PFSK-1 (cell line): ENCODE results near the gene DAW1.

ENCODE experiments used
- FOXP2 ChIP-seq: optimal IDR thresholded peaks from 2 replicates; pipeline ENCODE3; 2011; ENCODE audit warnings: borderline replicate concordance, control low read depth, inconsistent platforms; ENCODE audit not compliant: insufficient read depth; ENCODE audit errors: extremely low read length, extremely low read depth
- POLR2AphosphoS5 ChIP-seq: IDR thresholded peaks from 2 replicates; pipeline ENCODE4 v1.6.1; 2012; ENCODE audit warnings: low read depth, mild to moderate bottlenecking, control low read depth, low read length, moderate library complexity
- SIN3A ChIP-seq: IDR thresholded peaks from 2 replicates; pipeline ENCODE4 v1.6.1; 2012; ENCODE audit warnings: mild to moderate bottlenecking, low read length, moderate library complexity, borderline replicate concordance; ENCODE audit not compliant: insufficient read depth
- TAF1 ChIP-seq: IDR thresholded peaks from 2 replicates; pipeline ENCODE4 v1.6.1; 2012; ENCODE audit warnings: low read length, control low read depth, borderline replicate concordance; ENCODE audit not compliant: insufficient read depth
- TF ChIP-seq, protein P1 (sequence below), 2 experiments: IDR thresholded peaks; 2 replicates each; pipeline versions ENCODE4 v1.6.1 to v1.8.0; 2011 to 2012; ENCODE audit warnings: low read depth in 2 of 2, low read length in 2 of 2, control low read depth in 1 of 2, inconsistent platforms in 1 of 2, mild to moderate bottlenecking in 1 of 2, moderate library complexity in 1 of 2; ENCODE audit not compliant: insufficient read depth in 1 of 2

DNA sequence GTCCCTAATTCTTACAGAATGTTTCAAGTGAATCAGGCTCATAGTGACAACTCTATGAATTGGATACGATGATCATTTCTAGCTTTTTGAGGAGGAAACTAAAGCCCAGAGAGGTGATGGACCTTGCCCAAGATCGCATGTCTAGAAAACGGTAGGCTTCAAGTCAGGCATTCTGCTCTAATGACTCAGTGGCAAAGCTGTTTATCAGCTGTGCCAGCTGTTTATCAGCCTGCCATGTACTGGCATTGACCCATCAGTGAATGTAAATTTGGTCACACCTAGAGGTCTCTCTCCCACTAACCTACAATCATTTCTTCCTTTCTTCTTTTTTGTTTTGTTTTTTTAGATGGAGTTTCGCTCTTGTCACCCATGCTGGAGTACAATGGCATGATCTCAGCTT is 6.1 kb upstream of the DAW1 start:
- TF ChIP-seq POLR2AphosphoS5 (no peak), SIN3A (no peak), TAF1 (no peak), FOXP2 (no peak)
- TF ChIP-seq, protein P1, sequence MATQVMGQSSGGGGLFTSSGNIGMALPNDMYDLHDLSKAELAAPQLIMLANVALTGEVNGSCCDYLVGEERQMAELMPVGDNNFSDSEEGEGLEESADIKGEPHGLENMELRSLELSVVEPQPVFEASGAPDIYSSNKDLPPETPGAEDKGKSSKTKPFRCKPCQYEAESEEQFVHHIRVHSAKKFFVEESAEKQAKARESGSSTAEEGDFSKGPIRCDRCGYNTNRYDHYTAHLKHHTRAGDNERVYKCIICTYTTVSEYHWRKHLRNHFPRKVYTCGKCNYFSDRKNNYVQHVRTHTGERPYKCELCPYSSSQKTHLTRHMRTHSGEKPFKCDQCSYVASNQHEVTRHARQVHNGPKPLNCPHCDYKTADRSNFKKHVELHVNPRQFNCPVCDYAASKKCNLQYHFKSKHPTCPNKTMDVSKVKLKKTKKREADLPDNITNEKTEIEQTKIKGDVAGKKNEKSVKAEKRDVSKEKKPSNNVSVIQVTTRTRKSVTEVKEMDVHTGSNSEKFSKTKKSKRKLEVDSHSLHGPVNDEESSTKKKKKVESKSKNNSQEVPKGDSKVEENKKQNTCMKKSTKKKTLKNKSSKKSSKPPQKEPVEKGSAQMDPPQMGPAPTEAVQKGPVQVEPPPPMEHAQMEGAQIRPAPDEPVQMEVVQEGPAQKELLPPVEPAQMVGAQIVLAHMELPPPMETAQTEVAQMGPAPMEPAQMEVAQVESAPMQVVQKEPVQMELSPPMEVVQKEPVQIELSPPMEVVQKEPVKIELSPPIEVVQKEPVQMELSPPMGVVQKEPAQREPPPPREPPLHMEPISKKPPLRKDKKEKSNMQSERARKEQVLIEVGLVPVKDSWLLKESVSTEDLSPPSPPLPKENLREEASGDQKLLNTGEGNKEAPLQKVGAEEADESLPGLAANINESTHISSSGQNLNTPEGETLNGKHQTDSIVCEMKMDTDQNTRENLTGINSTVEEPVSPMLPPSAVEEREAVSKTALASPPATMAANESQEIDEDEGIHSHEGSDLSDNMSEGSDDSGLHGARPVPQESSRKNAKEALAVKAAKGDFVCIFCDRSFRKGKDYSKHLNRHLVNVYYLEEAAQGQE (IDR thresholded peaks at IDR 0.05; ENCODE audit: insufficient read depth in 1 of 2, low read depth in 2 of 2, low read length in 2 of 2): no peak
